Right lobe of liver (tissue), 4 donors: ENCODE data around the gene ATF1.
"Not testable (repeated sequence)": the region's sequence is repeated elsewhere in the genome, so short reads cannot be mapped to it uniquely, and the experiment has no call there.

ENCODE experiments used
- CTCF ChIP-seq, 4 donors: fragments of 200-600 bp in 3 of 4; fragments of 450-650 bp in 1 of 4; IDR thresholded peaks; one replicate each; pipeline versions ENCODE4 v1.5.1 to v1.8.0; 2016 to 2022; ENCODE audit warnings: antibody characterized with exemption in 4 of 4, mild to moderate bottlenecking in 2 of 4
- POLR2A ChIP-seq: fragments of 450-650 bp; IDR thresholded peaks from one replicate; pipeline ENCODE4 v1.6.1; 2017; ENCODE audit warnings: antibody characterized with exemption, mild to moderate bottlenecking
- donor health status: DM: no; HTN: no; CAD: no.
- donor health status: DM: no; HTN: no; CAD: no.
- donor health status: DM: no; HTN: yes; CAD: no.

GRCh38 chr12:50833801-50834200 is 69.9 kb downstream of the ATF1 start:
- not testable (repeated sequence) for TF ChIP-seq CTCF (IDR thresholded peaks at IDR 0.05); POLR2A
